Transverse colon (tissue), 4 donors: Measurements from ENCODE around the gene SARS1. TPM values are rescaled to one million over a fixed set of nuclear protein-coding genes. Genes with fewer than 3 reads are reported as not detected.

Experiments
- DNase-seq: peaks from one replicate; pipeline ENCODE4 v3.0.0-alpha.2; 2019
- H3K27ac ChIP-seq, 4 donors: fragments of 200-600 bp; sonication (generic); 2 replicates each; pipeline ENCODE4 v1.5.1; 2016 to 2018; ENCODE audit warnings: inconsistent platforms in 4 of 4
- H3K27me3 ChIP-seq: fragments of 200-600 bp; sonication (generic); 2 replicates; pipeline ENCODE4 v1.5.1; 2017; ENCODE audit warnings: inconsistent platforms
- H3K36me3 ChIP-seq, 4 donors: fragments of 200-600 bp; sonication (generic); 2 replicates each; pipeline ENCODE4 v1.5.1; 2017 to 2019; ENCODE audit warnings: inconsistent platforms in 4 of 4
- H3K4me1 ChIP-seq, 4 donors: fragments of 200-600 bp; sonication (generic); 2 replicates each; pipeline ENCODE4 v1.5.1; 2017 to 2020; ENCODE audit warnings: inconsistent platforms in 4 of 4
- H3K4me3 ChIP-seq, 4 donors: fragments of 200-600 bp; sonication (generic); 1 replicate in 1 of 4; 2 replicates in 3 of 4; pipeline versions ENCODE4 v1.5.1 to v1.6.1; 2017 to 2019; ENCODE audit warnings: inconsistent platforms in 4 of 4
- H3K9me3 ChIP-seq, 2 donors: fragments of 200-600 bp; sonication (generic); 2 replicates each; pipeline ENCODE4 v1.5.1; 2017 to 2019; ENCODE audit warnings: inconsistent platforms in 2 of 2
- CTCF ChIP-seq, 5 experiments: fragments of 200-600 bp in 3 of 5; fragments of 450-650 bp in 2 of 5; sonication (generic) in 3 of 5; IDR thresholded peaks; 1 replicate in 2 of 5; 2 replicates in 3 of 5; pipeline ENCODE4 v1.5.1; 2016 to 2017; ENCODE audit warnings: antibody characterized with exemption in 5 of 5, inconsistent platforms in 3 of 5, mild to moderate bottlenecking in 2 of 5, moderate library complexity in 1 of 5
- EP300 ChIP-seq: sonication (generic); formaldehyde crosslinking; IDR thresholded peaks from one replicate; pipeline ENCODE4 v1.6.1; 2017; ENCODE audit warnings: antibody characterized with exemption, low read depth
- POLR2A ChIP-seq: fragments of 450-650 bp; IDR thresholded peaks from one replicate; pipeline ENCODE4 v1.6.1; 2016; ENCODE audit warnings: antibody characterized with exemption, mild to moderate bottlenecking, moderate library complexity
- POLR2AphosphoS5 ChIP-seq, 3 donors: sonication (generic); formaldehyde crosslinking; IDR thresholded peaks; one replicate each; pipeline ENCODE4 v1.6.1; 2016; ENCODE audit warnings: antibody characterized with exemption in 3 of 3
- WGBS, 2 donors: methylation state at CpG; one replicate each; pipeline ENCODE4 v1.1.5; 2018; ENCODE audit warnings: low coverage in 1 of 2; 5-methylcytosine and 5-hydroxymethylcytosine counted together
- in situ Hi-C, 4 donors: fragments of 200-750 bp; cut with MboI; loops; one replicate each; pipeline versions ENCODE4 v1.15.0 to v1.15.1; 2017; ENCODE audit warnings: low sequenced_read_pairs in 3 of 4, low pct_ligation_motif_present in 1 of 4, low pct_unique_long_range_greater_than_20kb in 1 of 4
- intact Hi-C: fragments of 100-400 bp; cut with DNase I; formaldehyde crosslinking; loops from one replicate; pipeline ENCODE4 v1.15.1; 2023; ENCODE audit warnings: low total_unique reads
- total RNA-seq, 4 donors: library from RNA; depleted of rRNA; stranded (reverse); fragments of >200 nt; gene quantifications; one replicate each; pipeline ENCODE4 v1.1.0, GENCODE V29; 2016

The SARS1 gene
- total RNA-seq, 4 donors from 2014 or later, result 79.4 to 150 (median 125) TPM

- intact Hi-C loops (no loop called here), in situ Hi-C loops (no loop called here)
- Histone ChIP-seq H3K27me3 (no peaks in the 10 kb centered on the region), H3K4me1 (peaks cover 4 to 28% (median 14%) of the 10 kb centered on the region in 4 donors), H3K36me3 (no peaks in the 10 kb centered on the region), H3K27ac (peak overlapping the region in 1 of 4 donors; percentile 14), H3K9me3 (no peaks in the 10 kb centered on the region), H3K4me3 (no peak overlapping the region)
- TF ChIP-seq POLR2AphosphoS5 (IDR thresholded peaks at IDR 0.05), result no peak
- no peak for TF ChIP-seq POLR2A
- no peak for TF ChIP-seq EP300
- TF ChIP-seq CTCF (IDR thresholded peaks at IDR 0.05), result no peak
- no peak for DNase-seq
- WGBS, 2 donors, result 88% methylated on average over 8 of the region's 8 CpGs; no CpG with 5 or more reads in 1 of the 2 donors
Observed at GRCh38 chr1:109185357-109185756, 28.4 kb upstream of the SARS1 start.

DNA sequence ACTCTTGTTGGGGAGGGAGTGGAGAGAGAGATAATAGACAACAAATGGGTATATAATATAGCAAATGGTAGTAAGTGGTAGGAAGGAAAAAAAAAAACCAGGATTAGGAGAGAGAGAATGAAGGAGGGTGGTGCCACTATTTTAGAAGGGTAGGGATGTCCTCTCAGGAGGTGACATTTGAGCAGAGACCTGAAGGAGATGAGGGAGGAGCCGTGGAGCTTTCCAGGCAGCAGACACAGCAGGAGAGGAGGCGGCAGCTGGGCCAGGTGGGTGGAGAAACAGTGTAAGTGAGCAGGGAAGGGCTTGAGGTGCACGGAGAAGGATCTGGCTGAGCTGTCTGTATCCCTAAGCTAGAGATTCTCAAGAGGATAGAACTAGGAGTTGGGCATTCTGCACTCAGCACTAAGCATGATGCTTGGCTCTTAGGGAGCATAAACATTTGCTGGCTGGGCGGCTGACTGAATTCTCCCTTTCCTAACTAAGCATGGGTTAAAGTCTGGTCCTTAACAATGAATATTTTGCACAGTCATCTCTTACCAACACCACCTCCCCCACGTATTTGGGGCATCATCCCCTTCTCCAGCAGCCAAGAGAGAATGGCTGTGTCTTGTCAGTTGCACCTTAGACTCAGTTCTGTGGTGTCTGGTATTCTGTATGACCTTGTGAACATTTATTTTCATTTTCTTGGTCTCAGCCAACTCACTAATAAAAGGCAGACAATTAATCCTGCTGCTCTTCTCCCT is 27.6 kb upstream of the SARS1 start:
- peak overlapping the region in 3 of 4 donors; percentile 22 to 69 (median 25) for H3K27ac ChIP-seq
- no peaks in the 10 kb centered on the region for H3K9me3 ChIP-seq
- no peaks in the 10 kb centered on the region for H3K27me3 ChIP-seq
- no peak overlapping the region for H3K4me3 ChIP-seq
- in situ Hi-C loops, result no loop called here
- no peaks in the 10 kb centered on the region for H3K36me3 ChIP-seq
- no peak for DNase-seq
- WGBS, 2 donors, result 46 to 55% methylated on average over 3 to 5 of the region's 5 CpGs
- intact Hi-C loops, result no loop called here
- no peak for TF ChIP-seq EP300
- no peak for TF ChIP-seq CTCF (IDR thresholded peaks at IDR 0.05)
- no peak for TF ChIP-seq POLR2A
- no peak for TF ChIP-seq POLR2AphosphoS5 (IDR thresholded peaks at IDR 0.05)
- peaks cover 4 to 20% (median 9%) of the 10 kb centered on the region in 4 donors for H3K4me1 ChIP-seq

DNA sequence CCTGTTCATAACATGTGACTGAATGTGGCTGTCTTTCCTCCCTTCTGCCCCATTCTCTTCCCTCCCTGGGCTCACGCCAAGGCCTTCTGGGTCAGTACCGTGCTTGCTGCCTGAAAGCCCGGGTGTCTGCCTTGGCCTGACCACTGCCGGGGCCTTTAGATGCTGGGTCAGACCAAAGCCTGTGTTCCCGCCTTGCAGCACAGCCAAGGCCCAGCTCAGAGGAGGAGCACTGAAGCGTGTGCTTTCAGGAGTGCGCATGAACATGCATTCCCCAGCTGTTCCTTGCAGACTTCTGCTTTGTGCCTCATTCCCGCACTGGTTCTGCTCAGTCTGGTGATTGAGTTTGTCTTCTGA is 27.0 kb upstream of the SARS1 start:
- TF ChIP-seq POLR2AphosphoS5 (IDR thresholded peaks at IDR 0.05) (no peak), POLR2A (no peak), CTCF (IDR thresholded peaks at IDR 0.05) (no peak)
- Histone ChIP-seq H3K4me1 (peaks cover 4 to 15% (median 6%) of the 10 kb centered on the region in 4 donors), H3K27ac (peak overlapping the region; percentile 22 to 69 (median 34)), H3K27me3 (no peaks in the 10 kb centered on the region), H3K4me3 (no peak overlapping the region), H3K36me3 (no peaks in the 10 kb centered on the region), H3K9me3 (no peaks in the 10 kb centered on the region)
- in situ Hi-C loops (no loop called here), intact Hi-C loops (no loop called here)
- no peak for DNase-seq
- WGBS, 2 donors, result 20 to 64% methylated on average over 1 to 8 of the region's 8 CpGs

GRCh38 chr1:109187127-109187526 is 26.6 kb upstream of the SARS1 start:
- no peak for DNase-seq
- H3K27ac ChIP-seq, result peak overlapping the region; percentile 7 to 69 (median 32)
- H3K27me3 ChIP-seq, result no peaks in the 10 kb centered on the region
- H3K36me3 ChIP-seq, result no peaks in the 10 kb centered on the region
- TF ChIP-seq CTCF (IDR thresholded peaks at IDR 0.05) (no peak), EP300 (no peak), POLR2AphosphoS5 (IDR thresholded peaks at IDR 0.05) (no peak)
- intact Hi-C loops (no loop called here), in situ Hi-C loops (no loop called here)
- no peak overlapping the region for H3K4me3 ChIP-seq
- no peaks in the 10 kb centered on the region for H3K9me3 ChIP-seq
- peaks cover under 1 to 11% (median 3%) of the 10 kb centered on the region in 4 donors for H3K4me1 ChIP-seq
- WGBS, 2 donors, result 78% methylated on average over 5 of the region's 5 CpGs; no CpG with 5 or more reads in 1 of the 2 donors
